Embryonic facial prominence (tissue), 1 donor: ENCODE data around the gene MARF1.
"Not testable (repeated sequence)": the region's sequence is repeated elsewhere in the genome, so short reads cannot be mapped to it uniquely, and the experiment has no call there.

Experiments
- DNase-seq: peaks from one replicate; pipeline ENCODE4 v3.0.0-alpha.2; 2016; ENCODE audit errors: extremely low spot score

Gene MARF1

GRCh38 chr16:15621456-15621855, 21.5 kb downstream of the MARF1 start:
- DNase-seq = no peak

- no peak for DNase-seq
Measured at GRCh38 chr16:15620611-15621195, 22.3 kb downstream of the MARF1 start.

DNA sequence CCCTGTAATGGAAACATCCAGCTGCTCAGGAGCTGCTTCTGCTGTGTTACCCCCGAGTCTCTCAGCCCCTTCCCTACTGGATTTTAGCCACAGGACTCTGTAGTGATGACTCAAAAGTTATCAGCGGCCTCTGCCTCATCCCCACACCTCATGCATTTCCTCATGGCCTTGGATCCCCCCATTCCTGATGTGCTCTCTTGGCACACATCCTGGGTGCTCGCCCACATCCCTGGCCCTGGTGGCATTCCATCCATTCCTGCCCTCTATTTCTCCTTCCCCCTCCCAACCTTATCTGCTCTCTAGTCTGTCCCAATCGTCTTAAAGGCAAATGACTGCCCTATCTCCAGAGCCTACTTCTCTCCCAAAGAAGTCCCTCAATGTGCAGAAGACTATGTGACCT, 24.6 kb downstream of the MARF1 start:
- no peak for DNase-seq

DNA sequence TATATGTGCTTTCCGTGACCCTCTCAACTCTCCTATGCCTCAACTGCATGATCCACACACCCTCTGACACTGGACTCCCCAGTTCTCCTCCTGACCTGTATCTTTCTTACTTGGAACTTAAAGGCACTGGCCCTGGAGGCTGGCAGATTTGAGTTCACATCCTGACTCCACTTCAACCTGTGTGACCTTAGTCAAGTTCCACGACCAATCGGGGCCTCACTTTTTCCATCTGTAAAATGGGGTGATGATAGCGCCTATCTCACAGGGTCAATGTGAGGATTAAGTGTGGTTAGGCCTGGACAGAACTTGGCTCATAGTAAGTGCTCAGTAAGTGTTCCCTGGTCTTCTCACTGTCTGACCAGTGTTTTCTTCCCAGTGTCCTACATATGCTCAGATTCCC, 25.1 kb downstream of the MARF1 start:
- no peak for DNase-seq

- DNase-seq = no peak
Measured at GRCh38 chr16:15616475-15617165, 26.3 kb downstream of the MARF1 start.

DNA sequence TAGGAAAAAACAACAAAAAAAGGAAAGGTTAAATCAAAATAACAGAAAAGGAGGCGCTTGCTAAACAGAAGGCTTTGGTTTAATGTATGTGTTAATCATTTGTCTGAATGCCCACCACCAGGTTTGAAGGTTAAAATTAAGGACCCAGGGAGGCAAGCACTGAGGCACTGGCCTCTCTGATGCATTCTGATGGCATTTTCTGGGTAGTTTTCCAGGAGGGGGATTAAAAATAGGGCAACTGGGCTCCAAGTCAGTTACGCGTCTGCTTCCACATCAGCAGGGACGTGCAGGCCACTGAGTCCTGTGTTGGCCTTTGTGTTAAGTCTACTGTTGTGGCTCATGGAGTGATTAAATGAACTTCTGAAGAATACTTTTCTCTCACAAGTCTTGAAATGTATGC, 26.9 kb downstream of the MARF1 start:
- no peak for DNase-seq

- no peak for DNase-seq
Measured at GRCh38 chr16:15613676-15614075, 29.3 kb downstream of the MARF1 start.

DNA sequence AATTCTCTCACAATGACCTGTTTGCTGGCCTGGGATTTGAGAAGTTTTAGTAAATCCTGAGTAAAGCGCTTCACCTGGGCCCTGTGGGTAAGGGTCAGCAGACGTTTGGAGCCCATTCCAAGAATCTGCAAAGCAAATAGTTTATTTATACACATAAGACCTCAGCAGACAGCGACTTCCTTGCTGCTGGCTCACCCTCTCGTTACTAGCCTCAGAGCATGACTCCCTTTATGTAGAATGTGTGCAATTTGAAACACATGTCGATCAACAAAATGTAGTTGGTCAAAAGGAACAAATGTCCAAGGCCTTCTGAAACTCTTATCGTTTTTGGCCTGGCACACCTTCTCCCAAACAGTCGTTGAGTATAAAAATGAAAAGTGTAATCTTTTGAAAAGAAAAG, 31.3 kb downstream of the MARF1 start:
- DNase-seq = no peak

GRCh38 chr16:15610369-15610871, 32.5 kb downstream of the MARF1 start:
- DNase-seq = no peak

GRCh38 chr16:15609286-15609649, 33.7 kb downstream of the MARF1 start:
- DNase-seq = no peak

- DNase-seq = no peak
Measured at GRCh38 chr16:15608398-15609285, 34.3 kb downstream of the MARF1 start.

GRCh38 chr16:15607700-15608396, 35.1 kb downstream of the MARF1 start:
- no peak for DNase-seq

DNA sequence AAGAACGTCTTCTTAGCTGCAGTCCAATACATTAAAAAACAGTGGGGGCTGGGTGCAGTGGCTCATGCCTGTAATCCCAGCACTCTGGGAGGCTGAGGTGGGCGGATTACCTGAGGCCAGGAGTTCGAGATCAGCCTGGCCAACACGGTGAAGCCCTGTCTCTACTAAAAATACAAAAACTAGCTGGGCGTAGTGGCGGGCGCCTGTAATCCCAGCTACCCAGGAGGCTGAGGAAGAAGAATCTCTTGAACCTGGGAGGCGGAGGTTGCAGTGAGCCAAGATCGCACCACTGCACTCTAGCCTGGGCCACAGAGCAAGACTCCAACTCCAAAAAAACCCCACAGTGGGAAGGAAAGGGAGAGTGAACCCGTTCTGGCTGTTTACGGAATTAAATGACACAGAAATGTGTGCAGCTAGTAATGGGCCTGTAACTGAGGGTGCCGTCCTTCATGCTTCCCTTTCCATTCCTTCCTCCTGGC, 35.7 kb downstream of the MARF1 start:
- not testable (repeated sequence) for DNase-seq

DNA sequence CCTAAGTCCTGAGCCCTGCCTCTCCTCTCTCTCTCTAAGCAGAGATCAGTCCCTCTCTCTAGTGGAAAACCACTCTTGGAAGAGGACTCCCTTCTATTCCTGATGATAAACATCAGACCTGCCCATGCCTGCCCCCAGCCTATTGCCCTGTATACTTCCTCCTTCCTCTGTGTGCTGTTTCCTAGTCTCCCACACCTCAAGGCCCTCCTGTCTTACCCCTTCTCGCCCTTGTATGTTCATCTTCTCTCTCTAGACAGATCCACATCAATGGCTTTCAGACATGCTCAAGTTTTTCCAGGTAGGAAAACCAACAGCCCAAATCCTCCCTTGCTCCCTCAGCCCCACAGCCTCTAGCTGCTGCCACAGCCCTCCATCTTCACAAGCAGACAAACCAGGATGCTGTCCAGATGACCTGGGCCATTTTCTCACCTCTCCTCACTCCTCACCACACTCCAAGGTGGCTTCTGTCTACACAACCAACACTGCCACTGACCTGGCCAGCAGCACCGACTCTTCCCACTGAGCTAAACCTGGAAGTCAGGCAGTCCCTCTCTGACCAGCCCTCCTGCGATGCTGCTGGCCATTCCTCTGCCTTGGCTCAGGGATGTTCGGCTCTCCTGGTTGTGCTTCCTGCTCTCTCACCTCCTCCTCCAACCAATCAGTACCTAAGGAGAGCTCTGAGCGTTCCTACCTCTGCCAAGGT, 36.3 kb downstream of the MARF1 start:
- DNase-seq = no peak

GRCh38 chr16:15605839-15606517, 37.0 kb downstream of the MARF1 start:
- DNase-seq = no peak

GRCh38 chr16:15604460-15605440, 38.2 kb downstream of the MARF1 start:
- DNase-seq = no peak

DNA sequence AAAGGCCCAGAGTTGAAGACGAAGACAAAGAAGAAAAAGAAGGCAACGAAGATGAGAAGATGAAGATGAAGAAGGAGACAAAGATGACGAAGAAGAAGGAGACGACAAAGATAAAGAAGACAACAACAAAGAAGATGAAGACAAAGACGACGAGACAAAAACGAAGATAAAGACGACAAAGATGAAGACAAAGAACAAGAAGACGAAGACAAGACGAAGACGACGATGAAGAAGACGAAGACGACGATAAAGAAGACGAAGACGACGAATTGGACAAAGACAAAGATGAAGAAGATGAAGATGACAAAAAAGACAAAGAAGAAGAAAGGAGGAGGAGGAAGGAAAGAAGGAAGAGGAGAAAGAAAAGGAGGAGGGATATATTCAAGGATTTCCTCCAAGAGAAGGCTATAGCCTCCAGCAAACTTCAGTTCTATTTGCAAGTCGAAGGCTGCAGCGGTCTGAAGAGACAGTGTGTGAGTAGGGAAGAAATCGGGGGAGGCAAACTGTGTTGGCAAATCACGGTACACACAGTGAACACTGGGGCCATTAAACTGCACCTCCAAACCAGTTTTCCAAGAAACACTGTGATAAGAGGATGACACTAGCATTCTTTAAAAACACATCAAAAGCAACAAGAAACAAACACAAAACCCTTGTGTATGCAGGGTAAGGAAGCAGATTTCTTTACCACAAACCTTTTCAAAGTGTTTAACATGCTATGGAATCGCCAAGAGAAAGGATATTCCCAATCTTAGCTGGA, 40.5 kb downstream of the MARF1 start:
- DNase-seq = no peak

DNA sequence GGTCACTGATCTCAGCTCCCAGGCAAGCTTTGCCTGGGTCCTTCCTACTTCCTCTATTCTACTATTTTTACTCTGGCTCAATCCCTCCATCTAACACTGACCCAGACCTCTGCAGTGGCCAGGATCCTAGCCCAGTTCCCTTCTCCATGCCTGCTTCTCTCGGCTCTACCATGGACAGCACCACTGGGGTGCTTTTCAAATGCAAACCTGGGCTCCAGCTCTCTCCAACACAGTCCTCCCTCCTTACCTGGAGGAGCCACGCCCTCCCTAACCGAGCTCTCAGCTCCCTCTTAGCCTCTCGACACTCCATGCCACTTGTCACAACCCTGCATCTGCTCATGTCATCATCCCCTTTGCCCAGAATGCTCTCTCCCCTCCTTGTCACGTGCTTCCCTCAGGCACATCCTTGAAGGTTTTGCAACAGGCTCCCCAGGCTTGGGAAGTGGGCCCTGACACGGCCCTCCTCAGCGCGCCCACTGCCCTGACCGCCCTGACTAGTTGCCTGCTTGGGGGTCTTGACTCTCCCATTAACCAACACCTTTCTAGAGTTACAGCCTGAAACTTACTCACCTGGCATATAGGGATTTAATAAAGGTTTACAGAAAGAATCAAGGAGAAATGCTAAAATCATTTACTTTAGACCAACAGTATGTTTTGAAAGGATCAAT, 41.6 kb downstream of the MARF1 start:
- no peak for DNase-seq
